K562 (cell line): ENCODE measurements around the gene C22orf39. TPM values are rescaled to one million over a fixed set of nuclear protein-coding genes. Genes with fewer than 3 reads are reported as not detected.

Experiments used
- ATAC-seq: fragments of 200-7000 bp; cut with Tn5 transposase; 3 replicates; pipeline ENCODE4 v1.9.1; 2020; ENCODE audit warnings: moderate library complexity
- BruUV-seq: library from RNA; stranded (reverse); fragments of 400-500 nt; replicated peaks from 2 replicates; lab custom pipeline; 2021; lab: Mats Ljungman, UMichigan
- CTCF ChIA-PET: fragments of 300-600 bp; formaldehyde crosslinking; extraction: SDS; loops from one replicate; lab custom pipeline; 2021; ENCODE audit warnings: low intra/inter-chr PET ratio; lab: Yijun Ruan, JAX
- POLR2A ChIA-PET: fragments of 300-600, 350-650 bp; sonication (Branson Sonifier 250); formaldehyde crosslinking; extraction: SDS; loops from one replicate; lab custom pipeline; 2021; ENCODE audit warnings: antibody characterized with exemption, inconsistent platforms; lab: Yijun Ruan, JAX
- DNase-seq, 4 experiments: peaks; one replicate each; pipeline versions ENCODE4 v3.0.0 to v3.0.0-alpha.2; 2011 to 2018; ENCODE audit warnings: low spot score in 3 of 4, mixed read lengths in 3 of 4; ENCODE audit errors: extremely low read depth in 1 of 4
- FAIRE-seq: peaks from 2 replicates; lab custom pipeline; 2011; peaks lifted over from hg19 to GRCh38; lab: Jason Lieb, UNC
- H2AFZ ChIP-seq: 2 replicates; pipeline ENCODE4 v1.6.0; 2011; ENCODE audit warnings: low read depth, low read length, control low read depth, inconsistent platforms
- H3K27ac ChIP-seq: fragments of 200-600 bp; 3 replicates; pipeline ENCODE4 v1.8.0; 2011; ENCODE audit warnings: low read depth, mild to moderate bottlenecking, control low read depth, inconsistent platforms, low read length, moderate library complexity, mixed read lengths; ENCODE audit errors: extremely low read depth
- H3K27me3 ChIP-seq, 2 experiments: fragments of 300-600 bp in 1 of 2; 2 replicates in 1 of 2; 3 replicates in 1 of 2; pipeline versions ENCODE4 v1.6.0 to v1.8.0; 2011; ENCODE audit warnings: inconsistent platforms in 2 of 2, low read length in 2 of 2, mild to moderate bottlenecking in 1 of 2, mixed read lengths in 1 of 2, moderate library complexity in 1 of 2; ENCODE audit not compliant: control insufficient read depth in 2 of 2, insufficient read depth in 2 of 2
- H3K36me3 ChIP-seq: fragments of 300-600 bp; 3 replicates; pipeline ENCODE4 v1.8.0; 2011; ENCODE audit warnings: mild to moderate bottlenecking, low read length, inconsistent platforms; ENCODE audit not compliant: control insufficient read depth, insufficient read depth
- H3K4me1 ChIP-seq, 2 experiments: fragments of 200-600 bp in 1 of 2; replicated peaks in 1 of 2; 2 replicates in 1 of 2; 3 replicates in 1 of 2; pipeline versions ENCODE4 v1.5.1 to v1.8.0; 2011; ENCODE audit warnings: inconsistent platforms in 2 of 2, low read length in 2 of 2, mild to moderate bottlenecking in 1 of 2, mixed read lengths in 1 of 2, moderate library complexity in 1 of 2; ENCODE audit not compliant: control insufficient read depth in 2 of 2, insufficient read depth in 2 of 2
- H3K4me2 ChIP-seq: 2 replicates; pipeline ENCODE4 v1.6.1; 2011; ENCODE audit warnings: low read length, control low read depth, inconsistent platforms, mixed read lengths; ENCODE audit not compliant: insufficient read depth
- H3K4me3 ChIP-seq: fragments of 200-600 bp; sonication (generic), shearing (Covaris generic); 2 replicates; pipeline ENCODE4 v1.5.1; 2016; ENCODE audit warnings: control low read depth, inconsistent platforms
- H3K79me2 ChIP-seq: fragments of 200-600 bp; 3 replicates; pipeline ENCODE4 v1.8.0; 2011; ENCODE audit warnings: low read length, inconsistent platforms; ENCODE audit not compliant: control insufficient read depth, insufficient read depth
- H3K9ac ChIP-seq, 2 experiments: 2 replicates each; pipeline versions ENCODE4 v1.6.0 to v1.6.1; 2011; ENCODE audit warnings: low read depth in 2 of 2, low read length in 2 of 2, control low read depth in 1 of 2, inconsistent platforms in 1 of 2, mild to moderate bottlenecking in 1 of 2, mixed read lengths in 1 of 2; ENCODE audit not compliant: insufficient read depth in 1 of 2
- H3K9me1 ChIP-seq: one replicate; pipeline ENCODE4 v1.6.0; 2011; ENCODE audit warnings: inconsistent platforms, mild to moderate bottlenecking, low read length, moderate library complexity; ENCODE audit not compliant: control insufficient read depth, insufficient read depth
- H3K9me3 ChIP-seq: replicated peaks from 2 replicates; pipeline ENCODE4 v1.5.1; 2011; ENCODE audit warnings: low read depth, low read length, inconsistent platforms; ENCODE audit not compliant: control insufficient read depth, insufficient read depth
- H4K20me1 ChIP-seq: replicated peaks from 2 replicates; pipeline ENCODE4 v1.6.1; 2011; ENCODE audit warnings: low read length, inconsistent platforms, mixed read lengths; ENCODE audit not compliant: control insufficient read depth, insufficient read depth
- NFE2 ChIP-seq: IDR thresholded peaks from 2 replicates; pipeline ENCODE4 v1.6.1; 2014; ENCODE audit warnings: antibody characterized with exemption, low read depth
- ZFPM2 ChIP-seq: fragments of 250-450 bp; sonication (Bioruptor Pico); IDR thresholded peaks from 2 replicates; pipeline ENCODE4 v1.5.1; 2022; ENCODE audit warnings: mild to moderate bottlenecking
- ZNF586 ChIP-seq: fragments of 450-650 bp; formaldehyde crosslinking; conservative IDR thresholded peaks from 2 replicates; pipeline ENCODE4 v1.4.0; 2020; ENCODE audit warnings: mild to moderate bottlenecking, moderate library complexity
- WGBS: fragments of 100-300 bp; shearing (Covaris generic); methylation state at CpG from one replicate; pipeline ENCODE4 v1.1.6; 2016; ENCODE audit warnings: low coverage, mixed read lengths; ENCODE audit not compliant: insufficient coverage; ENCODE audit errors: missing lambda C conversion rate; 5-methylcytosine and 5-hydroxymethylcytosine counted together
- in situ Hi-C: fragments of 300-500 bp; cut with MboI; formaldehyde crosslinking; loops from 4 replicates; pipeline ENCODE4 v1.15.0; 2018; ENCODE audit warnings: inconsistent platforms, mixed read lengths
- intact Hi-C: fragments of 100-400 bp; cut with micrococcal nuclease; formaldehyde crosslinking; loops from 2 replicates; pipeline ENCODE4 v1.14.2; 2022
- polyA plus RNA-seq, 8 experiments: library from polyadenylated mRNA; depleted of rRNA in 4 of 8; stranded (reverse) in 5 of 8; unstranded in 3 of 8; fragments of >200 nt; fragmentation: Nextera tagmentation in 2 of 8; fragmentation: Illumina TruSeq in 1 of 8; extraction: Ambion mirVana in 2 of 8; extraction: Trizol in 1 of 8; gene quantifications; 2 replicates each; pipeline versions ENCODE4 v1.2.1 to v1.2.3, GENCODE V29; 2011 to 2014; ENCODE audit warnings: inconsistent platforms in 1 of 8, missing spikeins in 1 of 8
- total RNA-seq, 7 experiments: library from RNA; depleted of rRNA in 6 of 7; stranded (reverse); fragments of >200 nt in 6 of 7; fragmentation: Illumina TruSeq in 2 of 7; extraction: Trizol in 2 of 7; gene quantifications; 2 replicates each; pipeline versions ENCODE4 v1.2.1 to v1.2.3, GENCODE V29; 2011 to 2021; ENCODE audit warnings: low replicate concordance in 1 of 7
- TF ChIP-seq, protein P1 (sequence below): fragments of 250-450 bp; sonication (Bioruptor Pico); IDR thresholded peaks from 2 replicates; pipeline ENCODE4 v1.8.0; 2022; ENCODE audit warnings: inconsistent platforms
- TF ChIP-seq, protein P2 (sequence below): sonication (generic); formaldehyde crosslinking; IDR thresholded peaks from 2 replicates; pipeline ENCODE4 v1.8.0; 2022; ENCODE audit warnings: mild to moderate bottlenecking, missing genetic modification reagents
- TF ChIP-seq, protein P3 (sequence below): sonication (generic); formaldehyde crosslinking; IDR thresholded peaks from 2 replicates; pipeline ENCODE4 v1.8.0; 2022; ENCODE audit warnings: mild to moderate bottlenecking, low read depth, missing genetic modification reagents

Gene C22orf39
- total and polyA plus RNA-seq, 9 of the 15 experiments (the other 6 are each of a cell fraction or from before 2014, with no cell fraction given), result 20.4 to 139 (median 66.8) TPM

DNA sequence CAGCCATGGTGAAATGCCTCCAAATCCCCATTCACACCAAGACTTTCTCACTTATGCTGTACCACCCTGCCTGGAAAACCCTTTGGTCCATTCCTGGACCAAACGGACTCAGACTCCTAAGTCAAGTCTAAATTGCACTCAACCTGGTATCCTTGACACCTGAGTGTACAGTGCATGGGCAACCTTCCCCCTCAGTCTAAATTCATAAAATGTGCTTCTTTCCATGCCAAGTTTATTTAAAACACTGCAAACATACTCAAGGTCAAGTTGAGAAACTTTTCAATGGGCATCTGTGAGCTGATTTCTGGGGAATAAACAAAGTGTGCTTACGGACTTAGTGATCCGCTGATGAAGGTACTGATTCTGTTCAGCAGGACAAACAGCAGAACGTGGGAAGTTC is 42.4 kb downstream of the C22orf39 start (continued):
- TF ChIP-seq, protein P1, sequence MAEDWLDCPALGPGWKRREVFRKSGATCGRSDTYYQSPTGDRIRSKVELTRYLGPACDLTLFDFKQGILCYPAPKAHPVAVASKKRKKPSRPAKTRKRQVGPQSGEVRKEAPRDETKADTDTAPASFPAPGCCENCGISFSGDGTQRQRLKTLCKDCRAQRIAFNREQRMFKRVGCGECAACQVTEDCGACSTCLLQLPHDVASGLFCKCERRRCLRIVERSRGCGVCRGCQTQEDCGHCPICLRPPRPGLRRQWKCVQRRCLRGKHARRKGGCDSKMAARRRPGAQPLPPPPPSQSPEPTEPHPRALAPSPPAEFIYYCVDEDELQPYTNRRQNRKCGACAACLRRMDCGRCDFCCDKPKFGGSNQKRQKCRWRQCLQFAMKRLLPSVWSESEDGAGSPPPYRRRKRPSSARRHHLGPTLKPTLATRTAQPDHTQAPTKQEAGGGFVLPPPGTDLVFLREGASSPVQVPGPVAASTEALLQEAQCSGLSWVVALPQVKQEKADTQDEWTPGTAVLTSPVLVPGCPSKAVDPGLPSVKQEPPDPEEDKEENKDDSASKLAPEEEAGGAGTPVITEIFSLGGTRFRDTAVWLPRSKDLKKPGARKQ, result no peak
- TF ChIP-seq ZNF586, result no peak
- no peak for TF ChIP-seq NFE2
- TF ChIP-seq ZFPM2 (CRISPR knock-in tag), result no peak
- TF ChIP-seq, protein P2, sequence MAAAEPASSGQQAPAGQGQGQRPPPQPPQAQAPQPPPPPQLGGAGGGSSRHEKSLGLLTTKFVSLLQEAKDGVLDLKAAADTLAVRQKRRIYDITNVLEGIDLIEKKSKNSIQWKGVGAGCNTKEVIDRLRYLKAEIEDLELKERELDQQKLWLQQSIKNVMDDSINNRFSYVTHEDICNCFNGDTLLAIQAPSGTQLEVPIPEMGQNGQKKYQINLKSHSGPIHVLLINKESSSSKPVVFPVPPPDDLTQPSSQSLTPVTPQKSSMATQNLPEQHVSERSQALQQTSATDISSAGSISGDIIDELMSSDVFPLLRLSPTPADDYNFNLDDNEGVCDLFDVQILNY (CRISPR knock-in tag), result no peak

DNA sequence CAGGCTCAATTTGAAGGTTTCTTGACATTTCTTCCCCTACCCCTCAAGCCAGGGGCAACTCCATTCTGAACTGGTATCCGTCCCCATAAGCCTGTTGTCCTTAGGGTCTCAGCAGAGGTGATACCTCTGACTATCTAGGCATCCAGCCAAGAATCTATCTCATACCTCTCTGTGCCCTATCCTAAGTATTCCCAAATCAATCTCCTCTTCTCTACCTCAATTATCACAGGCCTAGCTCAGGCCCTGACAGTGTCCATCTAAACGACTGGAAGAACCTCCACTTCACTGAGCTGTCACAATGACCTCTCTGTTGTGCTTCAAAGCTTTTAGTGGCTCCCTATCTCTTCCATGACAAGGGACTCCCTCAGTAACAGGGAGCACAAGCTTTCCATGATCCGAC is 42.8 kb downstream of the C22orf39 start:
- Histone ChIP-seq H4K20me1 (peaks cover 14% of the 10 kb centered on the region), H2AFZ (no peak overlapping the region), H3K4me3 (no peak overlapping the region), H3K79me2 (peaks cover 14% of the 10 kb centered on the region; the same call in 2 of the 3 replicates), H3K9ac (no peak overlapping the region; a peak in 1 of 4 replicates), H3K27ac (no peak overlapping the region; the same call in 2 of the 3 replicates), H3K27me3 (no peaks in the 10 kb centered on the region), H3K4me1 (peaks cover 18 to 24% of the 10 kb centered on the region in 2 experiments; a peak in 4 of 5 replicates), H3K36me3 (peaks cover 95% of the 10 kb centered on the region), H3K4me2 (no peak overlapping the region), H3K9me1 (peaks cover 18% of the 10 kb centered on the region), H3K9me3 (no peaks in the 10 kb centered on the region)
- ATAC-seq, result no peak
- in situ Hi-C loops, result no loop called here
- 91% methylated on average over 3 of the region's 3 CpGs for WGBS
- CTCF ChIA-PET, result no interaction called here
- DNase-seq, result no peak
- intact Hi-C loops, result no loop called here
- POLR2A ChIA-PET, result interaction anchor here (0.5 to 15.8 kb wide), 14 partner anchors 5 to 1603 kb away, joined by 3 to 245 read pairs (median 4); partner anchors contain the start of genes HIRA and MRPL40
- no peak for FAIRE-seq
- BruUV-seq, result no TSS peak
- TF ChIP-seq, protein P3, sequence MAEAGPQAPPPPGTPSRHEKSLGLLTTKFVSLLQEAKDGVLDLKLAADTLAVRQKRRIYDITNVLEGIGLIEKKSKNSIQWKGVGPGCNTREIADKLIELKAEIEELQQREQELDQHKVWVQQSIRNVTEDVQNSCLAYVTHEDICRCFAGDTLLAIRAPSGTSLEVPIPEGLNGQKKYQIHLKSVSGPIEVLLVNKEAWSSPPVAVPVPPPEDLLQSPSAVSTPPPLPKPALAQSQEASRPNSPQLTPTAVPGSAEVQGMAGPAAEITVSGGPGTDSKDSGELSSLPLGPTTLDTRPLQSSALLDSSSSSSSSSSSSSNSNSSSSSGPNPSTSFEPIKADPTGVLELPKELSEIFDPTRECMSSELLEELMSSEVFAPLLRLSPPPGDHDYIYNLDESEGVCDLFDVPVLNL (CRISPR knock-in tag), result peak; percentile 84; the same call in 1 of the 2 replicates
